ENCODE measurements around the gene KLHL35.

GRCh38 chr11:75380716-75381420 lies 52.1 kb downstream of the KLHL35 start:
- TF ChIP-seq CTCF (IDR thresholded peaks at IDR 0.05) = no peak
- no peak for TF ChIP-seq POLR2A (IDR thresholded peaks at IDR 0.05)
